ENCODE data around the gene EPB41L2. TPM values are rescaled to one million over a fixed set of nuclear protein-coding genes. Genes with fewer than 3 reads are reported as not detected.

EPB41L2 gene
- total RNA-seq, 1 experiment from 2014 or later: 106 TPM

DNA sequence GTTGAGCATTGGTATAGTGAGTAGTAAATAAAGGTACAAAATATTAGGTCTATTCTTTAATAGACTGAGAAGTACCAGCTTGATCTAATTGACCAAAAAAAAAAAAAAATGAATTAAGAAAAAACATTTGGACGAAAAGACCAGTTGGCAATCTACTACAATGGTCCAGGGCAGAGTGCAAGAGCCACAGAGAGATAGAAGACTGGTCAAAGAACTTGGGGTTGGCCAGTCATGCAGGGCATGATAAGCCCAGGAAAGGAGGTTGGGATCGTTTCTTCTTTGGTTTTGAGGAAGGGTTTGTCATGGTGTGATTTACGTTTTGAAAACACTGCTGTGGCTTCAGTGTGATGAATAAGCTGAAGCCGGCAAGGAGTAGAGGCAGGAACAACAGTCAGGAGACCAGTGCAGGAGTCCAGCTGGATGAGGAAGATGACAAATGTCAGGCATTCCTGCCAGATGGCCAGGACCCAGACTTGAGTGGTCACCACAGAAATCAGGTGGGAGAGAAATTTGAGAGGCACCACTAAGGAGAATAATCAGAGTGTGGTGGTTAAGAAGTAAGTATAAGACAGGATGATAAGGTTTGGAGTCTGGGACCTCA lies 221.8 kb downstream of the EPB41L2 start:
- Mint-ChIP-seq H3K9me3 (no peaks in the 10 kb centered on the region), H3K27me3 (ENCODE audit: low read depth) (no peaks in the 10 kb centered on the region), H3K27ac (peak overlapping the region; percentile 86), H3K4me3 (no peak overlapping the region), H3K4me1 (peaks cover 39% of the 10 kb centered on the region), H3K36me3 (no peaks in the 10 kb centered on the region)
- TF ChIP-seq FOXP4 (CRISPR knock-in tag; IDR thresholded peaks at IDR 0.05): no peak
- TF ChIP-seq, protein P1, sequence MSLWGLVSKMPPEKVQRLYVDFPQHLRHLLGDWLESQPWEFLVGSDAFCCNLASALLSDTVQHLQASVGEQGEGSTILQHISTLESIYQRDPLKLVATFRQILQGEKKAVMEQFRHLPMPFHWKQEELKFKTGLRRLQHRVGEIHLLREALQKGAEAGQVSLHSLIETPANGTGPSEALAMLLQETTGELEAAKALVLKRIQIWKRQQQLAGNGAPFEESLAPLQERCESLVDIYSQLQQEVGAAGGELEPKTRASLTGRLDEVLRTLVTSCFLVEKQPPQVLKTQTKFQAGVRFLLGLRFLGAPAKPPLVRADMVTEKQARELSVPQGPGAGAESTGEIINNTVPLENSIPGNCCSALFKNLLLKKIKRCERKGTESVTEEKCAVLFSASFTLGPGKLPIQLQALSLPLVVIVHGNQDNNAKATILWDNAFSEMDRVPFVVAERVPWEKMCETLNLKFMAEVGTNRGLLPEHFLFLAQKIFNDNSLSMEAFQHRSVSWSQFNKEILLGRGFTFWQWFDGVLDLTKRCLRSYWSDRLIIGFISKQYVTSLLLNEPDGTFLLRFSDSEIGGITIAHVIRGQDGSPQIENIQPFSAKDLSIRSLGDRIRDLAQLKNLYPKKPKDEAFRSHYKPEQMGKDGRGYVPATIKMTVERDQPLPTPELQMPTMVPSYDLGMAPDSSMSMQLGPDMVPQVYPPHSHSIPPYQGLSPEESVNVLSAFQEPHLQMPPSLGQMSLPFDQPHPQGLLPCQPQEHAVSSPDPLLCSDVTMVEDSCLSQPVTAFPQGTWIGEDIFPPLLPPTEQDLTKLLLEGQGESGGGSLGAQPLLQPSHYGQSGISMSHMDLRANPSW (CRISPR knock-in tag; conservative IDR thresholded peaks at IDR 0.05; ENCODE audit: low read depth): no peak
- TF ChIP-seq USF1 (CRISPR knock-in tag; IDR thresholded peaks at IDR 0.05): no peak
- TF ChIP-seq, protein P2, sequence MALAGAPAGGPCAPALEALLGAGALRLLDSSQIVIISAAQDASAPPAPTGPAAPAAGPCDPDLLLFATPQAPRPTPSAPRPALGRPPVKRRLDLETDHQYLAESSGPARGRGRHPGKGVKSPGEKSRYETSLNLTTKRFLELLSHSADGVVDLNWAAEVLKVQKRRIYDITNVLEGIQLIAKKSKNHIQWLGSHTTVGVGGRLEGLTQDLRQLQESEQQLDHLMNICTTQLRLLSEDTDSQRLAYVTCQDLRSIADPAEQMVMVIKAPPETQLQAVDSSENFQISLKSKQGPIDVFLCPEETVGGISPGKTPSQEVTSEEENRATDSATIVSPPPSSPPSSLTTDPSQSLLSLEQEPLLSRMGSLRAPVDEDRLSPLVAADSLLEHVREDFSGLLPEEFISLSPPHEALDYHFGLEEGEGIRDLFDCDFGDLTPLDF (CRISPR knock-in tag; IDR thresholded peaks at IDR 0.05): no peak
- TF ChIP-seq HMGXB4 (CRISPR knock-in tag; IDR thresholded peaks at IDR 0.05): no peak
- DNase-seq (ENCODE audit: low spot score): no peak
- CTCF ChIA-PET: no interaction called here
- POLR2A ChIA-PET: no interaction called here
- ATAC-seq: no peak

DNA sequence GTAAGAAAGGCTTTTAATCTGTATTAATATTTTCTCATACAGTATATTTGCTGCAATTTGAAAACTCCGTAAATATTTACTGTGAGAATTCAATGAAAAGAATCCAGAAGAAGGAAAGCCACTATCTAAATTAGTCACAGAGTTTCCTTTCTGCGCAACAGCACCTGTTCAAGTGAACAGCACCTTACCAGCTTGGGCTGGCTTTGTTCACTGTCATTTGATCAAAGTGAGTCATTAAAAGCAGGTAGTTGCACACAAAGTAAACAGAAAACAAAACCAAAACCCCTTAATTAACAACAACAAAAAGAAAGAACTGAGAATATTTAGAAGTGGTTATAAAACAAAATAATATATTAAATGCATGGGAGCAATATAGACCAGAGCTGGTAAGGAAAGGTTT lies 223.0 kb downstream of the EPB41L2 start:
- ChIA-PET POLR2A (no interaction called here), CTCF (no interaction called here)
- DNase-seq (ENCODE audit: low spot score): no peak
- H3K27me3 Mint-ChIP-seq (ENCODE audit: low read depth): no peaks in the 10 kb centered on the region
- ATAC-seq: no peak
- H3K4me3 Mint-ChIP-seq: no peak overlapping the region
- H3K27ac Mint-ChIP-seq: peak overlapping the region; percentile 52
- no peaks in the 10 kb centered on the region for H3K9me3 Mint-ChIP-seq
- peaks cover 39% of the 10 kb centered on the region for H3K4me1 Mint-ChIP-seq
- no peaks in the 10 kb centered on the region for H3K36me3 Mint-ChIP-seq
- TF ChIP-seq MXD4 (CRISPR knock-in tag; IDR thresholded peaks at IDR 0.05; ENCODE audit: borderline replicate concordance) (no peak), TP53 (CRISPR knock-in tag; IDR thresholded peaks at IDR 0.05) (no peak), ATF1 (CRISPR knock-in tag; IDR thresholded peaks at IDR 0.05) (no peak), JAZF1 (CRISPR knock-in tag; IDR thresholded peaks at IDR 0.05) (no peak), CTCF (IDR thresholded peaks at IDR 0.05) (no peak), ZNF219 (CRISPR knock-in tag; IDR thresholded peaks at IDR 0.05; ENCODE audit: borderline replicate concordance) (no peak), ELF4 (CRISPR knock-in tag; IDR thresholded peaks at IDR 0.05; ENCODE audit: low read depth) (no peak), RELA (CRISPR knock-in tag; IDR thresholded peaks at IDR 0.05; ENCODE audit: borderline replicate concordance) (no peak), ZMAT4 (CRISPR knock-in tag; IDR thresholded peaks at IDR 0.05) (no peak), NR3C1 (CRISPR knock-in tag; conservative IDR thresholded peaks at IDR 0.05; ENCODE audit: low read depth) (no peak)
- TF ChIP-seq, protein P3, sequence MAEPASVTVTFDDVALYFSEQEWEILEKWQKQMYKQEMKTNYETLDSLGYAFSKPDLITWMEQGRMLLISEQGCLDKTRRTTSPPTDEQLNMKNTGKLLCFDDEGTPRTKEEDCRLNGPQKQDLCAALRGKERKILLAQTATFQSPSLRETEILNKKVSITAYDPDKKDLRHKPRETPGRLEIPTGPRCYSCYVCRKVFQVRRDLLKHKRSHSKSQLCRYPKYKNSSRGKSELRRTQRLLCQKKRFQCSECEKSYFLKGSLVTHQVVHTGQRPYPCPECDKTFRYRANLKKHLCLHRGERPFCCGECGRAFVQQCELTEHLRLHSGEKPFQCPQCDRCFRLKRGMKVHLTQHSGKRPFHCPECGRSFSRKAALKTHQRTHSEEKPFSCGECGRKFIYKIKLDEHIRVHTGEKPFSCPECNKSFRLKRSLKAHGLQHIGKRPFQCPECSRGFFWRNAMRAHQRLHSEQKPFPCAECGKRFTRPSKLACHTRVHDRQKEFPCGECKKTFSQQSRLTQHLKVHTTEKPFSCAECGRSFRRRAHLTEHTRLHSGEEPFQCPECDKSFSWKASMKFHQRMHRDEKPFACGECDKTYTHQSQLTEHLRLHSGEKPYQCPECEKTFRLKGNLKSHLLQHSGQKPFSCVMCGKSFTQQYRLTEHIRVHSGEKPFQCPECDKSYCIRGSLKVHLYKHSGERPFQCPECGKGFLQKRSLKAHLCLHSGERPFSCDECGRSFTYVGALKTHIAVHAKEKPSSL (CRISPR knock-in tag; conservative IDR thresholded peaks at IDR 0.05): no peak
- TF ChIP-seq, protein P4, sequence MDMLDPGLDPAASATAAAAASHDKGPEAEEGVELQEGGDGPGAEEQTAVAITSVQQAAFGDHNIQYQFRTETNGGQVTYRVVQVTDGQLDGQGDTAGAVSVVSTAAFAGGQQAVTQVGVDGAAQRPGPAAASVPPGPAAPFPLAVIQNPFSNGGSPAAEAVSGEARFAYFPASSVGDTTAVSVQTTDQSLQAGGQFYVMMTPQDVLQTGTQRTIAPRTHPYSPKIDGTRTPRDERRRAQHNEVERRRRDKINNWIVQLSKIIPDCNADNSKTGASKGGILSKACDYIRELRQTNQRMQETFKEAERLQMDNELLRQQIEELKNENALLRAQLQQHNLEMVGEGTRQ (CRISPR knock-in tag; IDR thresholded peaks at IDR 0.05): no peak
- TF ChIP-seq, protein P5, sequence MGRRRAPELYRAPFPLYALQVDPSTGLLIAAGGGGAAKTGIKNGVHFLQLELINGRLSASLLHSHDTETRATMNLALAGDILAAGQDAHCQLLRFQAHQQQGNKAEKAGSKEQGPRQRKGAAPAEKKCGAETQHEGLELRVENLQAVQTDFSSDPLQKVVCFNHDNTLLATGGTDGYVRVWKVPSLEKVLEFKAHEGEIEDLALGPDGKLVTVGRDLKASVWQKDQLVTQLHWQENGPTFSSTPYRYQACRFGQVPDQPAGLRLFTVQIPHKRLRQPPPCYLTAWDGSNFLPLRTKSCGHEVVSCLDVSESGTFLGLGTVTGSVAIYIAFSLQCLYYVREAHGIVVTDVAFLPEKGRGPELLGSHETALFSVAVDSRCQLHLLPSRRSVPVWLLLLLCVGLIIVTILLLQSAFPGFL (CRISPR knock-in tag; IDR thresholded peaks at IDR 0.05; ENCODE audit: borderline replicate concordance): no peak
